Measurements from ENCODE around the gene DGKB. TPM values are rescaled to one million over a fixed set of nuclear protein-coding genes. Genes with fewer than 3 reads are reported as not detected.

The DGKB gene
- total and polyA plus RNA-seq, 2 of the 8 experiments (the other 6 are each of a cell fraction or from before 2014, with no cell fraction given) = 1.9 to 2.6 TPM

GRCh38 chr7:14201353-14201752 is 701.2 kb downstream of the DGKB start (continued):
- TF ChIP-seq CHD7 (IDR thresholded peaks at IDR 0.05; ENCODE audit: insufficient replicate concordance, low read length) = no peak
- TF ChIP-seq CHD2 (IDR thresholded peaks at IDR 0.05; ENCODE audit: low read length) = no peak
- no peak for TF ChIP-seq ZNF274 (IDR thresholded peaks at IDR 0.05; ENCODE audit: borderline replicate concordance, extremely low read depth, low read length)
- TF ChIP-seq FOSL1 (IDR thresholded peaks at IDR 0.05; ENCODE audit: insufficient read depth, low read depth, low read length) = no peak
- no peak for TF ChIP-seq CHD1 (IDR thresholded peaks at IDR 0.05; ENCODE audit: low read depth, low read length)
- no peak for TF ChIP-seq TAF7 (optimal IDR thresholded peaks at IDR 0.05; ENCODE audit: borderline replicate concordance, low read depth, low read length)
- no peak for TF ChIP-seq ATF2 (IDR thresholded peaks at IDR 0.05; ENCODE audit: low read length)
- TF ChIP-seq EGR1 (IDR thresholded peaks at IDR 0.05; ENCODE audit: borderline replicate concordance, low read depth, low read length) = no peak
- no peak for TF ChIP-seq RNF2 (IDR thresholded peaks at IDR 0.05; ENCODE audit: borderline replicate concordance, low read depth, low read length, missing control alignments, poor library complexity, severe bottlenecking)

Measured in H1 (cell line).